Measurements from ENCODE around the gene SOX8. TPM values are rescaled to one million over a fixed set of nuclear protein-coding genes. Genes with fewer than 3 reads are reported as not detected.

SOX8 gene
- total and polyA plus RNA-seq, 2 experiments from 2014 or later, result 5.7 to 26.2 TPM

- no peaks in the 10 kb centered on the region for H3K79me2 ChIP-seq (replicated peaks; ENCODE audit: insufficient read depth)
- H3K27ac Mint-ChIP-seq, result no peak overlapping the region
- H3K4me3 ChIP-seq, result no peak overlapping the region
- no peak for DNase-seq (ENCODE audit: low spot score)
- H3K4me3 Mint-ChIP-seq, result no peak overlapping the region
- no peak overlapping the region for H2AFZ ChIP-seq
- peaks cover 27% of the 10 kb centered on the region for H3K9me3 Mint-ChIP-seq
- H3K4me1 Mint-ChIP-seq, result no peaks in the 10 kb centered on the region
- no peaks in the 10 kb centered on the region for H4K20me1 ChIP-seq (replicated peaks; ENCODE audit: insufficient read depth)
- peaks cover 8% of the 10 kb centered on the region for H3K27me3 Mint-ChIP-seq (ENCODE audit: insufficient read depth, low read depth, poor library complexity)
- H3F3A ChIP-seq (replicated peaks; ENCODE audit: low read depth), result no peaks in the 10 kb centered on the region
- 0 out of 2 replicates have a peak, but pooled peaks cover 3% of the 10 kb centered on the region for H3K9me2 ChIP-seq (ENCODE audit: insufficient read depth)
- no peaks in the 10 kb centered on the region for H3K4me1 ChIP-seq (ENCODE audit: insufficient read depth)
- ATAC-seq, result no peak
- H3K36me3 ChIP-seq (ENCODE audit: insufficient read depth), result peaks cover 11% of the 10 kb centered on the region
- H3K36me3 Mint-ChIP-seq (ENCODE audit: low read depth), result peaks cover 22% of the 10 kb centered on the region; the same call in 2 of the 3 replicates
- no peak for TF ChIP-seq POLR2AphosphoS5 (IDR thresholded peaks at IDR 0.05; ENCODE audit: low read depth)
- TF ChIP-seq NANOG (IDR thresholded peaks at IDR 0.05; ENCODE audit: borderline replicate concordance), result no peak
- TF ChIP-seq, protein P1, sequence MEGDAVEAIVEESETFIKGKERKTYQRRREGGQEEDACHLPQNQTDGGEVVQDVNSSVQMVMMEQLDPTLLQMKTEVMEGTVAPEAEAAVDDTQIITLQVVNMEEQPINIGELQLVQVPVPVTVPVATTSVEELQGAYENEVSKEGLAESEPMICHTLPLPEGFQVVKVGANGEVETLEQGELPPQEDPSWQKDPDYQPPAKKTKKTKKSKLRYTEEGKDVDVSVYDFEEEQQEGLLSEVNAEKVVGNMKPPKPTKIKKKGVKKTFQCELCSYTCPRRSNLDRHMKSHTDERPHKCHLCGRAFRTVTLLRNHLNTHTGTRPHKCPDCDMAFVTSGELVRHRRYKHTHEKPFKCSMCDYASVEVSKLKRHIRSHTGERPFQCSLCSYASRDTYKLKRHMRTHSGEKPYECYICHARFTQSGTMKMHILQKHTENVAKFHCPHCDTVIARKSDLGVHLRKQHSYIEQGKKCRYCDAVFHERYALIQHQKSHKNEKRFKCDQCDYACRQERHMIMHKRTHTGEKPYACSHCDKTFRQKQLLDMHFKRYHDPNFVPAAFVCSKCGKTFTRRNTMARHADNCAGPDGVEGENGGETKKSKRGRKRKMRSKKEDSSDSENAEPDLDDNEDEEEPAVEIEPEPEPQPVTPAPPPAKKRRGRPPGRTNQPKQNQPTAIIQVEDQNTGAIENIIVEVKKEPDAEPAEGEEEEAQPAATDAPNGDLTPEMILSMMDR (conservative IDR thresholded peaks at IDR 0.05; ENCODE audit: low read depth in 2 of 2), result no peak
- no peak for TF ChIP-seq ZNF331 (CRISPR knock-in tag; IDR thresholded peaks at IDR 0.05; ENCODE audit: low read depth)
- no peak for TF ChIP-seq REST (IDR thresholded peaks at IDR 0.05; ENCODE audit: unreplicated experiment)
- TF ChIP-seq ZNF114 (CRISPR knock-in tag; IDR thresholded peaks at IDR 0.05), result no peak
- TF ChIP-seq EZH2phosphoT487 (IDR thresholded peaks at IDR 0.05; ENCODE audit: unreplicated experiment), result no peak
- TF ChIP-seq CREB1 (CRISPR knock-in tag; IDR thresholded peaks at IDR 0.05; ENCODE audit: low read depth), result no peak
- no peak for TF ChIP-seq EZH2 (IDR thresholded peaks at IDR 0.05; ENCODE audit: low read depth, unreplicated experiment)
- no peak for TF ChIP-seq STAT1 (IDR thresholded peaks at IDR 0.05; ENCODE audit: unreplicated experiment)
- no peak for TF ChIP-seq JUNB (IDR thresholded peaks at IDR 0.05; ENCODE audit: unreplicated experiment)
- TF ChIP-seq, protein P2, sequence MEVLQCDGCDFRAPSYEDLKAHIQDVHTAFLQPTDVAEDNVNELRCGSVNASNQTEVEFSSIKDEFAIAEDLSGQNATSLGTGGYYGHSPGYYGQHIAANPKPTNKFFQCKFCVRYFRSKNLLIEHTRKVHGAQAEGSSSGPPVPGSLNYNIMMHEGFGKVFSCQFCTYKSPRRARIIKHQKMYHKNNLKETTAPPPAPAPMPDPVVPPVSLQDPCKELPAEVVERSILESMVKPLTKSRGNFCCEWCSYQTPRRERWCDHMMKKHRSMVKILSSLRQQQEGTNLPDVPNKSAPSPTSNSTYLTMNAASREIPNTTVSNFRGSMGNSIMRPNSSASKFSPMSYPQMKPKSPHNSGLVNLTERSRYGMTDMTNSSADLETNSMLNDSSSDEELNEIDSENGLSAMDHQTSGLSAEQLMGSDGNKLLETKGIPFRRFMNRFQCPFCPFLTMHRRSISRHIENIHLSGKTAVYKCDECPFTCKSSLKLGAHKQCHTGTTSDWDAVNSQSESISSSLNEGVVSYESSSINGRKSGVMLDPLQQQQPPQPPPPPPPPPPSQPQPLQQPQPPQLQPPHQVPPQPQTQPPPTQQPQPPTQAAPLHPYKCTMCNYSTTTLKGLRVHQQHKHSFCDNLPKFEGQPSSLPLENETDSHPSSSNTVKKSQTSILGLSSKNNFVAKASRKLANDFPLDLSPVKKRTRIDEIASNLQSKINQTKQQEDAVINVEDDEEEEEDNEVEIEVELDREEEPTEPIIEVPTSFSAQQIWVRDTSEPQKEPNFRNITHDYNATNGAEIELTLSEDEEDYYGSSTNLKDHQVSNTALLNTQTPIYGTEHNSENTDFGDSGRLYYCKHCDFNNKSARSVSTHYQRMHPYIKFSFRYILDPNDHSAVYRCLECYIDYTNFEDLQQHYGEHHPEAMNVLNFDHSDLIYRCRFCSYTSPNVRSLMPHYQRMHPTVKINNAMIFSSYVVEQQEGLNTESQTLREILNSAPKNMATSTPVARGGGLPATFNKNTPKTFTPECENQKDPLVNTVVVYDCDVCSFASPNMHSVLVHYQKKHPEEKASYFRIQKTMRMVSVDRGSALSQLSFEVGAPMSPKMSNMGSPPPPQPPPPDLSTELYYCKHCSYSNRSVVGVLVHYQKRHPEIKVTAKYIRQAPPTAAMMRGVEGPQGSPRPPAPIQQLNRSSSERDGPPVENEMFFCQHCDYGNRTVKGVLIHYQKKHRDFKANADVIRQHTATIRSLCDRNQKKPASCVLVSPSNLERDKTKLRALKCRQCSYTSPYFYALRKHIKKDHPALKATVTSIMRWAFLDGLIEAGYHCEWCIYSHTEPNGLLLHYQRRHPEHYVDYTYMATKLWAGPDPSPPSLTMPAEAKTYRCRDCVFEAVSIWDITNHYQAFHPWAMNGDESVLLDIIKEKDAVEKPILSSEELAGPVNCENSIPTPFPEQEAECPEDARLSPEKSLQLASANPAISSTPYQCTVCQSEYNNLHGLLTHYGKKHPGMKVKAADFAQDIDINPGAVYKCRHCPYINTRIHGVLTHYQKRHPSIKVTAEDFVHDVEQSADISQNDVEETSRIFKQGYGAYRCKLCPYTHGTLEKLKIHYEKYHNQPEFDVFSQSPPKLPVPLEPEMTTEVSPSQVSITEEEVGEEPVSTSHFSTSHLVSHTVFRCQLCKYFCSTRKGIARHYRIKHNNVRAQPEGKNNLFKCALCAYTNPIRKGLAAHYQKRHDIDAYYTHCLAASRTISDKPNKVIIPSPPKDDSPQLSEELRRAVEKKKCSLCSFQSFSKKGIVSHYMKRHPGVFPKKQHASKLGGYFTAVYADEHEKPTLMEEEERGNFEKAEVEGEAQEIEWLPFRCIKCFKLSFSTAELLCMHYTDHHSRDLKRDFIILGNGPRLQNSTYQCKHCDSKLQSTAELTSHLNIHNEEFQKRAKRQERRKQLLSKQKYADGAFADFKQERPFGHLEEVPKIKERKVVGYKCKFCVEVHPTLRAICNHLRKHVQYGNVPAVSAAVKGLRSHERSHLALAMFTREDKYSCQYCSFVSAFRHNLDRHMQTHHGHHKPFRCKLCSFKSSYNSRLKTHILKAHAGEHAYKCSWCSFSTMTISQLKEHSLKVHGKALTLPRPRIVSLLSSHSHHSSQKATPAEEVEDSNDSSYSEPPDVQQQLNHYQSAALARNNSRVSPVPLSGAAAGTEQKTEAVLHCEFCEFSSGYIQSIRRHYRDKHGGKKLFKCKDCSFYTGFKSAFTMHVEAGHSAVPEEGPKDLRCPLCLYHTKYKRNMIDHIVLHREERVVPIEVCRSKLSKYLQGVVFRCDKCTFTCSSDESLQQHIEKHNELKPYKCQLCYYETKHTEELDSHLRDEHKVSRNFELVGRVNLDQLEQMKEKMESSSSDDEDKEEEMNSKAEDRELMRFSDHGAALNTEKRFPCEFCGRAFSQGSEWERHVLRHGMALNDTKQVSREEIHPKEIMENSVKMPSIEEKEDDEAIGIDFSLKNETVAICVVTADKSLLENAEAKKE (CRISPR knock-in tag; IDR thresholded peaks at IDR 0.05), result no peak
- H3K4me2 ChIP-seq, result no peak overlapping the region
- no peak overlapping the region for H3K27ac ChIP-seq (ENCODE audit: low read depth)
- no peaks in the 10 kb centered on the region for H3K27me3 ChIP-seq (ENCODE audit: insufficient read depth)
Observed at GRCh38 chr16:939941-940340, 41.6 kb upstream of the SOX8 start.
